Central memory CD4-positive, alpha-beta T cell (primary cell): Measurements from ENCODE around the gene NRXN3.

Experiments used
- DNase-seq: peaks from one replicate; pipeline ENCODE4 v3.0.0; 2022
- total RNA-seq, 3 experiments: gene quantifications; one replicate each; lab custom pipeline; 2026; lab: John Stamatoyannopoulos, UW

Gene NRXN3
- 0 to 0.19 (median 0.04) reads per million in 3 experiments for total RNA-seq

DNA sequence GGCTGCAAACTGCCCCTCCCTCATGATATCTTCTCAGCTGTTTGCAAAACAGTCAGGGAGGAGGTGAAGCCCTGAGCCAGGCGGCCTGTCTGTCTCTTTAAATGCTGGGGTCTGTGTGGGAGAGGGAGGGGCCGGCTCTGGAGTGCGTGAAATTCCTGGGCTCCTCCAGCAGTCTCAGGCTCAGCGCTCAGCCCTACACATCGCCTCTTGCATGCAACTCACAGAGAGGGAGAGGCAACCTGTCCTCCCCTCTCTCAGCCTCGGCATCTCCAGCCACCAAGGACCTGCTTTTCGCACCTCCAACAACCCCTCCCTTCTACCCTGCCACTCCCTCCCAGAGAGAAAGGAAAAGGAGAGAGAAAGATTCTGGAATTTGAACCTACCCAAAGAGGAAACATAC is at the start of gene NRXN3:
Gene NRXN3 (plus strand): TSS at position 171 of the 400 bp plus-strand sequence. CDS start 72,721 bp downstream, outside the sequence.
- DNase-seq, result no peak

- no peak for DNase-seq
These were observed 47.7 kb upstream of the NRXN3 start for GRCh38 chr14:78122436-78122835.

DNA sequence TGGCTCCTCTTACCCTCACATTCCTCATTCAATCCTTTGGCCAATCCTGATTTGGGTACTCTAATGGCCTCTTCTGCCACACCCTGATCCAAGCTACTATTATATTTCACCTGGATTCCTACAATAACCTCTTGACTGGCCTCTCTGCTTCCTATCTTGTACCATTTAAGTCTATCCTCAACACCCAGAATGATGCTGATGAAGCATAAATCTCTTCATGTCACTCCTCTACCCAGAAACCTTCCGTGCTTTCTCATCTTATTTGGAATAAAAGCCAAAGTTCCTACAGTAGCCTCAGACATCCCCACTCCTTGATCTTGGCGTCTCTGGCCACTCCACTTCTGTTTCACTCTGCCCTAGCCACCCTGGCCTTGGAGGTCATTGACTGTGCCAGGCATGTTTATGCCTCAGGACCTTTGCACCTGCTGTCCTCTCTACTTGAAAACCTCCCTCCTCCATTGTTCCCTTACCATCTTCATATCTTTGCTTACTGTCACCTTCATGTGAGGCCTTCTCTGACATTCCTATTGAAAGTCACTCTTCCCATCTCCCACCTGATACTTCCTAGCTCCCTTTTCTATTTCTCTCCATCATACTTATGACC is 46.4 kb upstream of the NRXN3 start:
- no peak for DNase-seq

GRCh38 chr14:78127961-78128360 is 42.2 kb upstream of the NRXN3 start:
- no peak for DNase-seq

- no peak for DNase-seq
These were observed 40.8 kb upstream of the NRXN3 start for GRCh38 chr14:78129375-78129774.

- no peak for DNase-seq
These were observed 39.8 kb upstream of the NRXN3 start for GRCh38 chr14:78130356-78130755.

- no peak for DNase-seq
These were observed 39.0 kb upstream of the NRXN3 start for GRCh38 chr14:78131201-78131600.

- DNase-seq, result no peak
These were observed 38.6 kb upstream of the NRXN3 start for GRCh38 chr14:78131616-78132015.

- no peak for DNase-seq
These were observed 34.7 kb upstream of the NRXN3 start for GRCh38 chr14:78135450-78135891.

GRCh38 chr14:78136695-78137094 is 33.5 kb upstream of the NRXN3 start:
- no peak for DNase-seq

GRCh38 chr14:78141590-78141989 is 28.6 kb upstream of the NRXN3 start:
- DNase-seq, result no peak

GRCh38 chr14:78142998-78143397 is 27.2 kb upstream of the NRXN3 start:
- DNase-seq, result no peak

- no peak for DNase-seq
These were observed 26.6 kb upstream of the NRXN3 start for GRCh38 chr14:78143489-78144145.

- no peak for DNase-seq
These were observed 17.7 kb upstream of the NRXN3 start for GRCh38 chr14:78152201-78153063.

GRCh38 chr14:78153064-78153341 is 17.2 kb upstream of the NRXN3 start:
- no peak for DNase-seq

DNA sequence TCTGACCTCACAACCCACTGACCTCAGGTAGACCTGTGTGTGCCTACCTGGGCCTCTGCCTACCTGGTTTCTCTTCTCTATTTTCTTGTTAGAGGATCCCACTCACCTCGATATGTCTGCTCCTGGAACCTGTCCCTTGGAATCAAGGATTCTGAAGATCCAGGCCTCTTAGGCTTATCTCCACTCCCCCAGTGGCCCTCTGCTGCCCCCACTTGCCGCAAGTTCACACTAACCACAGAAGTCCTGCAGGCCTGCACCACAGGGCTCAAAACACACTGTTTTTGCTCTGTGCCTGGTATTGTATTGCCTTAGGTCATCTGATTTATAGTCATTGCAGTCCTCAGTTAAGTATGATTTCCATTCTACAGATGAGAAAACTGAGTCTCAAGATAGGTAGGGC is 15.3 kb upstream of the NRXN3 start:
- DNase-seq, result no peak

- DNase-seq, result no peak
These were observed 14.0 kb upstream of the NRXN3 start for GRCh38 chr14:78156196-78156595.

- DNase-seq, result no peak
These were observed 12.4 kb upstream of the NRXN3 start for GRCh38 chr14:78157494-78158437.

GRCh38 chr14:78162202-78162601 is 8.0 kb upstream of the NRXN3 start:
- no peak for DNase-seq

DNA sequence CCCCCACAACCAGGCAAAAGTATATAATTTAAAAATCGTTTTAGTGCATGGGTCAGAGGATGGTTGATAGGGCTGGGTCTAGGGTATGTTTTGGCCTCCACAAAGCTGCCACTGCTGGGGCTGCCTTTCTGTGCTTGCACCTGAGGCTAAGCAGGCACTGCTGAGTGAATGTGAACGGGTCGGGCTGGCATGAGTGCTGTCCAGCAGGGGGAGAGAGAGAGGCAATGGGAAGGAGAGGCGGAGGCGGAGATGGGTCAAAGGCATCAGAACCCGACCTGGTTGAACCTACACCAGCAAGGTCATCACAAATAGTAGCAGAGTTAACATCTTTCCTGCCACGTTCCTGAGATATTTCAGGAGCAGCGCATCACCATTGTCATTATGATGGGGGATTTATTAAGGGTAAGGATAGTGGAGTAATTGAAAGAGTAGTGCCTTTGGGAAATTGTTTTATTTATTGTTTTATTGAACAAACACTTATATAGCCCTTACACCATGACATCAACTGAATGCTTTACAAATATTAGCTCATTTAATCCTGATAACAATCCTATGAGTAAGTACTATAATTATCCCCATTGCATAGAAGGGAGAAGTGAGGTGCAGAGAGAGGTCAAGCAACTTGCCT is 5.8 kb upstream of the NRXN3 start:
- no peak for DNase-seq

DNA sequence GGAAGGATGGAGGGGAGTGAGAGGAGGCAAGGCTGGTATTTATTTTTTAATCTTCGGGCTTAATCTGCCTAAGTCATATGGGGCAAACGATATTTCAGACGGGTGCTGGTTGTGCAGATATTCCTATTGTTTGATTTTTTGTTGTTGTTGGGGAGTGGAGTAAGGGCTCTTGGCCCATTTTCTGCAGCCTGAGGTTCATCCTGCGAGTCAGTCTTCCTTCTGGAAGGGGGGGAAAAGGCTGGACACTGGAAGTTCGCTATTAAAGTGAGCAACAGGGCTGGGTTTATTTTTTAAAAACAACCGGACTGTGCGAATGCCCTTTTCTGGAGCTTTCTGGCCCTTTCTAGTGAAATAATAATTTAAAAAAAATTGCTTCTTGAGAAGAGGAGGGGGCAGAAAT is 2.3 kb downstream of the NRXN3 start:
- no peak for DNase-seq

DNA sequence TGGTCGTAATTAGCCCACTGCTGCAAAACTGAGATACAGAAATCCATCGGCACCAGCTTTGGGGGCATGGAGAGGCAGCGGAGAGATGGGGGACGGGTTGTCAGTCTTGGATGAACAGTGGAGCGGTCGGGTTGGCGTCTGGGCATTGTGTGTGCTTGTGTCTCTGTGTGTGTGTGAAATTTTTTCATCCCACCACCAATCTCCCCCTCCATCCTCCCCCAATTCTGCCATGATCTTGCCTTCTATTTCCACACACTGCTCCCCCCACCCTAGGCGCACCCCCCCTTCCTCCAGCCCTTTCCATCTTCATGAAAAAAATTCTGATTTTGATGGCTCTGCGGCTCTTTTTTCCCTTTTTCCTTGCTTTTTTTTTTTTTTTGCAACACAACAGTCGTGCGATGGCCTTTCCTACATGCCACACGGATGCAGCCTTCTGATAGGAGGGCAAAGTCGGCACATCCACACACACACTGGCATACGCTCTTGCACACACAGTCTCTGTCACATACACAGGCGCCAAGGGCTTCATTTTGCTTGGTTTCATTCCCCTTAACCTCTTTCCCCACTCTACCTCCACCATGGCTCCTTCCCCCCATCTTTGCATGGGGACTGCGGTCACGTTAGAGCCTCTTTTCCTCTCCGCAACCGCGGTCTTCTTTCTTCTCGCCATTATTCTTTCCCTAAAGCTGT is 3.3 kb downstream of the NRXN3 start:
- DNase-seq, result no peak
